HepG2 (cell line): ENCODE results near the gene KRT2.

Experiments used
- CTCF ChIP-seq: sonication (generic); formaldehyde crosslinking; IDR thresholded peaks from 2 replicates; pipeline ENCODE4 v1.5.0; 2020; ENCODE audit warnings: mild to moderate bottlenecking, missing genetic modification reagents, moderate library complexity
- ETV5 ChIP-seq: IDR thresholded peaks from 2 replicates; pipeline ENCODE4 v1.6.1; 2018; ENCODE audit warnings: missing biosample characterization, missing genetic modification reagents, inconsistent platforms, borderline replicate concordance
- JUN ChIP-seq: sonication (generic); formaldehyde crosslinking; IDR thresholded peaks from 2 replicates; pipeline ENCODE4 v1.4.0; 2020; ENCODE audit warnings: mild to moderate bottlenecking, missing genetic modification reagents
- NFE2L1 ChIP-seq: sonication (generic); formaldehyde crosslinking; IDR thresholded peaks from 2 replicates; pipeline ENCODE4 v1.4.0; 2020; ENCODE audit warnings: missing genetic modification reagents, mild to moderate bottlenecking, borderline replicate concordance
- ZNF451 ChIP-seq: sonication (generic); formaldehyde crosslinking; IDR thresholded peaks from 2 replicates; pipeline ENCODE4 v1.5.0; 2020; ENCODE audit warnings: mild to moderate bottlenecking, missing genetic modification reagents
- ZNF460 ChIP-seq: sonication (generic); formaldehyde crosslinking; IDR thresholded peaks from 2 replicates; pipeline ENCODE4 v1.5.1; 2020; ENCODE audit warnings: missing genetic modification reagents, mild to moderate bottlenecking, borderline replicate concordance

GRCh38 chr12:52701281-52701680, 49.3 kb upstream of the KRT2 start:
- TF ChIP-seq NFE2L1: no peak
- TF ChIP-seq ZNF460 (CRISPR knock-in tag): no peak
- no peak for TF ChIP-seq ZNF451
- no peak for TF ChIP-seq ETV5 (CRISPR knock-in tag)
- TF ChIP-seq CTCF (CRISPR knock-in tag): no peak
- no peak for TF ChIP-seq JUN (CRISPR knock-in tag)
